HepG2 (cell line): ENCODE results near the gene UBAP2L. TPM values are rescaled to one million over a fixed set of nuclear protein-coding genes. Genes with fewer than 3 reads are reported as not detected.

Source experiments
- ATAC-seq: fragments of 200-7000 bp; cut with Tn5 transposase; 3 replicates; pipeline ENCODE4 v1.9.1; 2020; ENCODE audit warnings: mild to moderate bottlenecking, moderate library complexity
- BruUV-seq: library from RNA; stranded (reverse); fragments of 400-500 nt; replicated peaks from 2 replicates; lab custom pipeline; 2021; lab: Mats Ljungman, UMichigan
- CTCF ChIA-PET: fragments of 300-600 bp; formaldehyde crosslinking; extraction: SDS; loops from one replicate; lab custom pipeline; 2021; ENCODE audit warnings: low total read pairs, inconsistent platforms, low intra/inter-chr PET ratio; lab: Yijun Ruan, JAX
- POLR2A ChIA-PET: fragments of 350-600 bp; sonication (Branson Sonifier 250); formaldehyde crosslinking; loops from one replicate; lab custom pipeline; 2020; ENCODE audit warnings: antibody characterized with exemption, inconsistent platforms; lab: Yijun Ruan, JAX
- DNase-seq: peaks from one replicate; pipeline ENCODE4 v3.0.0-alpha.2; 2015; ENCODE audit warnings: low spot score
- FAIRE-seq: peaks from 3 replicates; lab custom pipeline; 2011; peaks lifted over from hg19 to GRCh38; lab: Jason Lieb, UNC
- H2AFZ ChIP-seq: one replicate; pipeline ENCODE4 v1.6.1; 2011; ENCODE audit warnings: low read length, inconsistent platforms
- H3K27ac ChIP-seq: fragments of 300-600 bp; 3 replicates; pipeline ENCODE4 v1.8.0; 2011; ENCODE audit warnings: mixed run types, mild to moderate bottlenecking, mixed read lengths, low read length, inconsistent platforms; ENCODE audit not compliant: insufficient read depth; ENCODE audit errors: extremely low read length
- H3K27me3 ChIP-seq, 2 experiments: fragments of 200-600 bp in 1 of 2; 2 replicates in 1 of 2; 3 replicates in 1 of 2; pipeline versions ENCODE4 v1.6.0 to v1.8.0; 2011; ENCODE audit warnings: low read length in 2 of 2, mild to moderate bottlenecking in 2 of 2, moderate library complexity in 2 of 2, inconsistent platforms in 1 of 2; ENCODE audit not compliant: insufficient read depth in 2 of 2, control insufficient read depth in 1 of 2
- H3K36me3 ChIP-seq, 2 experiments: fragments of 200-600 bp in 1 of 2; replicated peaks in 1 of 2; 2 replicates in 1 of 2; 3 replicates in 1 of 2; pipeline versions ENCODE4 v1.5.1 to v1.8.0; 2011; ENCODE audit warnings: low read length in 2 of 2, inconsistent platforms in 1 of 2; ENCODE audit not compliant: insufficient read depth in 2 of 2, control insufficient read depth in 1 of 2
- H3K4me1 ChIP-seq: 2 replicates; pipeline ENCODE4 v1.5.1; 2012; ENCODE audit warnings: low read length, inconsistent platforms; ENCODE audit not compliant: insufficient read depth
- H3K4me2 ChIP-seq: 2 replicates; pipeline ENCODE4 v1.6.0; 2011; ENCODE audit warnings: low read depth, low read length, inconsistent platforms
- H3K4me3 ChIP-seq, 3 experiments: fragments of 200-600 bp in 1 of 3; sonication (generic), shearing (Covaris generic) in 1 of 3; replicated peaks in 1 of 3; 2 replicates each; pipeline ENCODE4 v1.5.1; 2011 to 2016; ENCODE audit warnings: low read length in 3 of 3, inconsistent platforms in 2 of 3, low read depth in 2 of 3, mild to moderate bottlenecking in 2 of 3, control low read depth in 1 of 3, mixed read lengths in 1 of 3; ENCODE audit not compliant: insufficient read depth in 1 of 3
- H3K79me2 ChIP-seq: one replicate; pipeline ENCODE4 v1.6.1; 2011; ENCODE audit warnings: low read length, inconsistent platforms; ENCODE audit not compliant: insufficient read depth
- H3K9ac ChIP-seq: 2 replicates; pipeline ENCODE4 v1.6.0; 2011; ENCODE audit warnings: mild to moderate bottlenecking, low read depth, low read length, inconsistent platforms; ENCODE audit not compliant: insufficient read depth
- H3K9me3 ChIP-seq: 2 replicates; pipeline ENCODE4 v1.5.1; 2012; ENCODE audit warnings: mild to moderate bottlenecking, low read length
- H4K20me1 ChIP-seq: 2 replicates; pipeline ENCODE4 v1.6.0; 2011; ENCODE audit warnings: inconsistent platforms, mild to moderate bottlenecking, low read length, moderate library complexity; ENCODE audit not compliant: insufficient read depth
- CHD2 ChIP-seq: IDR thresholded peaks from 2 replicates; pipeline ENCODE4 v1.6.1; 2011; ENCODE audit warnings: low read depth, low read length, improper control_type of control experiment
- GATA4 ChIP-seq: sonication (generic); IDR thresholded peaks from 2 replicates; pipeline ENCODE4 v1.6.1; 2016; ENCODE audit warnings: antibody characterized with exemption, low read depth, borderline replicate concordance
- GTF3A ChIP-seq: sonication (generic); formaldehyde crosslinking; conservative IDR thresholded peaks from 2 replicates; pipeline ENCODE4 v1.4.0; 2020; ENCODE audit warnings: mild to moderate bottlenecking, missing genetic modification reagents
- HDAC6 ChIP-seq: fragments of 200-600 bp; sonication (generic); IDR thresholded peaks from 2 replicates; pipeline ENCODE4 v1.7.0; 2017; ENCODE audit warnings: mild to moderate bottlenecking, antibody characterized with exemption, low read length, low read depth
- HOMEZ ChIP-seq: IDR thresholded peaks from 2 replicates; pipeline ENCODE4 v1.6.1; 2016; ENCODE audit warnings: low read depth
- MED8 ChIP-seq: sonication (generic); formaldehyde crosslinking; IDR thresholded peaks from 2 replicates; pipeline ENCODE4 v1.8.1; 2023; ENCODE audit warnings: mild to moderate bottlenecking, missing genetic modification reagents; ENCODE audit not compliant: insufficient replicate concordance
- NONO ChIP-seq, 2 experiments: fragments of 450-650 bp in 1 of 2; sonication (generic) in 1 of 2; formaldehyde crosslinking in 1 of 2; IDR thresholded peaks in 1 of 2; conservative IDR thresholded peaks in 1 of 2; 2 replicates each; pipeline versions ENCODE4 v1.6.1 to v1.8.0; 2017 to 2022; ENCODE audit warnings: mild to moderate bottlenecking in 1 of 2, missing genetic modification reagents in 1 of 2, moderate library complexity in 1 of 2
- RBFOX2 ChIP-seq: fragments of 200-400 bp; formaldehyde crosslinking; IDR thresholded peaks from 2 replicates; pipeline ENCODE4 v1.6.1; 2017; ENCODE audit warnings: low read depth, mild to moderate bottlenecking, low read length
- RCOR2 ChIP-seq: IDR thresholded peaks from 2 replicates; pipeline ENCODE4 v1.6.1; 2016; ENCODE audit warnings: missing biosample characterization, missing genetic modification reagents
- SRY ChIP-seq: sonication (generic); formaldehyde crosslinking; IDR thresholded peaks from 2 replicates; pipeline ENCODE4 v1.8.0; 2022; ENCODE audit warnings: mild to moderate bottlenecking, missing genetic modification reagents
- ZNF280D ChIP-seq: sonication (generic); formaldehyde crosslinking; IDR thresholded peaks from 2 replicates; pipeline ENCODE4 v1.5.1; 2020; ENCODE audit warnings: mild to moderate bottlenecking, missing genetic modification reagents
- ZNF317 ChIP-seq: sonication (generic); formaldehyde crosslinking; IDR thresholded peaks from 2 replicates; pipeline ENCODE4 v1.5.0; 2020; ENCODE audit warnings: mild to moderate bottlenecking, missing genetic modification reagents
- ZNF672 ChIP-seq: sonication (generic); formaldehyde crosslinking; IDR thresholded peaks from 2 replicates; pipeline ENCODE4 v1.8.1; 2022; ENCODE audit warnings: missing genetic modification reagents
- ZNF773 ChIP-seq: sonication (generic); formaldehyde crosslinking; IDR thresholded peaks from 2 replicates; pipeline ENCODE4 v1.4.0; 2020; ENCODE audit warnings: missing genetic modification reagents, borderline replicate concordance
- WGBS: methylation state at CpG from one replicate; pipeline ENCODE4 v1.1.6; 2017; ENCODE audit warnings: low lambda C conversion rate; 5-methylcytosine and 5-hydroxymethylcytosine counted together
- in situ Hi-C: cut with HindIII; loops from 2 replicates; pipeline ENCODE4 v1.10.0; 2017; ENCODE audit warnings: low pct_unique_long_range_greater_than_20kb; ENCODE audit not compliant: extremely low pct_ligation_motif_present
- intact Hi-C: fragments of 100-400 bp; cut with micrococcal nuclease; formaldehyde crosslinking; loops from one replicate; pipeline ENCODE4 v1.10.0; 2022; ENCODE audit not compliant: unreplicated experiment
- polyA plus RNA-seq, 8 experiments: library from polyadenylated mRNA; depleted of rRNA in 3 of 8; stranded (reverse) in 7 of 8; unstranded in 1 of 8; fragments of >200 nt; fragmentation: Illumina TruSeq in 4 of 8; extraction: Trizol in 4 of 8; gene quantifications; 2 replicates each; pipeline versions ENCODE4 v1.2.1 to v1.2.3, GENCODE V29; 2011 to 2016; ENCODE audit warnings: low read depth in 4 of 8, missing spikeins in 1 of 8, mixed read lengths in 1 of 8; ENCODE audit not compliant: insufficient read depth in 1 of 8
- total RNA-seq, 5 experiments: library from RNA; depleted of rRNA; stranded (reverse); fragments of >200 nt; fragmentation: Illumina TruSeq; extraction: Trizol; gene quantifications; 2 replicates each; pipeline ENCODE4 v1.2.3, GENCODE V29; 2016; ENCODE audit warnings: low read depth in 1 of 5

The UBAP2L gene
- total and polyA plus RNA-seq, 2 of the 13 experiments (the other 11 are each of a cell fraction or from before 2014, with no cell fraction given): 74.2 to 159 TPM

- DNase-seq: no peak
- Histone ChIP-seq H2AFZ (no peak overlapping the region), H3K36me3 (no peaks in the 10 kb centered on the region), H3K27ac (no peak overlapping the region), H3K4me2 (no peak overlapping the region), H3K4me1 (no peaks in the 10 kb centered on the region), H3K27me3 (0 out of 5 replicates have a peak, but pooled peaks cover 0 to 3% of the 10 kb centered on the region in 2 experiments), H3K4me3 (no peak overlapping the region), H3K79me2 (no peaks in the 10 kb centered on the region), H3K9ac (no peak overlapping the region), H4K20me1 (no peaks in the 10 kb centered on the region), H3K9me3 (peaks cover 16% of the 10 kb centered on the region)
- in situ Hi-C loops: no loop called here
- ChIA-PET CTCF (no interaction called here), POLR2A (no interaction called here)
- intact Hi-C loops: no loop called here
- FAIRE-seq: no peak
- no peak for ATAC-seq
- TF ChIP-seq ZNF317 (peak; percentile 100), ZNF280D (CRISPR knock-in tag) (peak; percentile 98), MED8 (CRISPR knock-in tag) (no peak)
- WGBS: 26% methylated on average over 8 of the region's 8 CpGs
- BruUV-seq: no TSS peak
Measured at GRCh38 chr1:154295408-154296235, 74.9 kb downstream of the UBAP2L start.

- intact Hi-C loops: no loop called here
- CTCF ChIA-PET: no interaction called here
- 63% methylated on average over 1 of the region's 1 CpG for WGBS
- H3K27ac ChIP-seq: no peak overlapping the region
- FAIRE-seq: no peak
- no peak for DNase-seq
- no TSS peak for BruUV-seq
- H3K36me3 ChIP-seq: no peaks in the 10 kb centered on the region
- ATAC-seq: no peak
- H3K4me2 ChIP-seq: no peak overlapping the region
- H3K4me3 ChIP-seq: no peak overlapping the region
- H4K20me1 ChIP-seq: no peaks in the 10 kb centered on the region
- no peaks in the 10 kb centered on the region for H3K9me3 ChIP-seq
- no peaks in the 10 kb centered on the region for H3K27me3 ChIP-seq
- H3K79me2 ChIP-seq: no peaks in the 10 kb centered on the region
- in situ Hi-C loops: no loop called here
- no peak overlapping the region for H2AFZ ChIP-seq
- POLR2A ChIA-PET: no interaction called here
- no peaks in the 10 kb centered on the region for H3K4me1 ChIP-seq
- H3K9ac ChIP-seq: no peak overlapping the region
- TF ChIP-seq GATA4 (no peak), SRY (no peak), NONO (IDR thresholded peaks at IDR 0.05) (no peak), NONO (CRISPR knock-in tag; conservative IDR thresholded peaks at IDR 0.05) (no peak), GTF3A (CRISPR knock-in tag) (no peak), CHD2 (no peak), RCOR2 (CRISPR knock-in tag) (no peak), HDAC6 (no peak), ZNF773 (CRISPR knock-in tag) (no peak), RBFOX2 (no peak), ZNF672 (CRISPR knock-in tag) (no peak), HOMEZ (CRISPR knock-in tag) (no peak)
Measured at GRCh38 chr1:154301582-154301981, 80.8 kb downstream of the UBAP2L start.
